B cell (primary cell): ENCODE results near the gene CCDC57.

Experiments used
- EZH2 ChIP-seq: IDR thresholded peaks from 2 replicates; pipeline ENCODE4 v1.6.1; 2012; ENCODE audit warnings: borderline replicate concordance, low read depth, mild to moderate bottlenecking, moderate library complexity, low read length; ENCODE audit not compliant: insufficient read depth, poor library complexity, severe bottlenecking
- TF ChIP-seq, protein P1 (sequence below): fragments of 200-600 bp; IDR thresholded peaks from one replicate; pipeline ENCODE4 v1.8.0; 2022; ENCODE audit warnings: antibody characterized with exemption, mild to moderate bottlenecking

- TF ChIP-seq, protein P1, sequence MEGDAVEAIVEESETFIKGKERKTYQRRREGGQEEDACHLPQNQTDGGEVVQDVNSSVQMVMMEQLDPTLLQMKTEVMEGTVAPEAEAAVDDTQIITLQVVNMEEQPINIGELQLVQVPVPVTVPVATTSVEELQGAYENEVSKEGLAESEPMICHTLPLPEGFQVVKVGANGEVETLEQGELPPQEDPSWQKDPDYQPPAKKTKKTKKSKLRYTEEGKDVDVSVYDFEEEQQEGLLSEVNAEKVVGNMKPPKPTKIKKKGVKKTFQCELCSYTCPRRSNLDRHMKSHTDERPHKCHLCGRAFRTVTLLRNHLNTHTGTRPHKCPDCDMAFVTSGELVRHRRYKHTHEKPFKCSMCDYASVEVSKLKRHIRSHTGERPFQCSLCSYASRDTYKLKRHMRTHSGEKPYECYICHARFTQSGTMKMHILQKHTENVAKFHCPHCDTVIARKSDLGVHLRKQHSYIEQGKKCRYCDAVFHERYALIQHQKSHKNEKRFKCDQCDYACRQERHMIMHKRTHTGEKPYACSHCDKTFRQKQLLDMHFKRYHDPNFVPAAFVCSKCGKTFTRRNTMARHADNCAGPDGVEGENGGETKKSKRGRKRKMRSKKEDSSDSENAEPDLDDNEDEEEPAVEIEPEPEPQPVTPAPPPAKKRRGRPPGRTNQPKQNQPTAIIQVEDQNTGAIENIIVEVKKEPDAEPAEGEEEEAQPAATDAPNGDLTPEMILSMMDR = no peak
- TF ChIP-seq EZH2 = no peak
Observed at GRCh38 chr17:82051776-82052637, 160.6 kb downstream of the CCDC57 start, which contains the start of the genes GPS1 and RFNG.
